NT2/D1 (cell line): ENCODE results near the gene ELOVL7.
"Not testable (repeated sequence)": the region's sequence is repeated elsewhere in the genome, so short reads cannot be mapped to it uniquely, and the experiment has no call there.

Source experiments
- DNase-seq: peaks from one replicate; pipeline ENCODE4 v3.0.0-alpha.2; 2011; ENCODE audit warnings: low read depth, low spot score
- H3K27me3 ChIP-seq: 2 replicates; pipeline ENCODE4 v1.6.0; 2011; ENCODE audit warnings: mild to moderate bottlenecking; ENCODE audit not compliant: insufficient read length, insufficient read depth
- H3K36me3 ChIP-seq: 2 replicates; pipeline ENCODE4 v1.6.1; 2011; ENCODE audit warnings: mild to moderate bottlenecking, low read length, mixed read lengths; ENCODE audit not compliant: insufficient read depth, insufficient read length
- H3K4me1 ChIP-seq: 2 replicates; pipeline ENCODE4 v1.5.1; 2011; ENCODE audit not compliant: insufficient read depth, insufficient read length
- H3K4me3 ChIP-seq: 2 replicates; pipeline ENCODE4 v1.5.1; 2011; ENCODE audit warnings: low read depth; ENCODE audit not compliant: insufficient read length
- H3K9ac ChIP-seq: 2 replicates; pipeline ENCODE4 v1.6.0; 2011; ENCODE audit warnings: low read depth; ENCODE audit not compliant: insufficient read length
- H3K9me3 ChIP-seq: 2 replicates; pipeline ENCODE4 v1.5.1; 2011; ENCODE audit warnings: mild to moderate bottlenecking, low read length; ENCODE audit not compliant: insufficient read depth
- SUZ12 ChIP-seq: IDR thresholded peaks from 2 replicates; pipeline ENCODE4 v1.6.1; 2011; ENCODE audit not compliant: insufficient read length, insufficient read depth; ENCODE audit errors: extremely low read depth
- YY1 ChIP-seq: IDR thresholded peaks from 2 replicates; pipeline ENCODE4 v1.6.1; 2011; ENCODE audit not compliant: insufficient read length, insufficient read depth
- ZNF274 ChIP-seq: IDR thresholded peaks from 2 replicates; pipeline ENCODE4 v1.6.1; 2011; ENCODE audit warnings: mild to moderate bottlenecking, low read depth, low read length

Gene ELOVL7

GRCh38 chr5:60754495-60754894, 89.6 kb downstream of the ELOVL7 start:
- Histone ChIP-seq H3K4me1 (no peaks in the 10 kb centered on the region), H3K9me3 (no peaks in the 10 kb centered on the region), H3K9ac (no peak overlapping the region), H3K36me3 (no peaks in the 10 kb centered on the region), H3K27me3 (no peaks in the 10 kb centered on the region), H3K4me3 (no peak overlapping the region)
- no peak for TF ChIP-seq ZNF274
- no peak for DNase-seq

- no peak overlapping the region for H3K9ac ChIP-seq
- H3K27me3 ChIP-seq = no peaks in the 10 kb centered on the region
- no peak for TF ChIP-seq YY1
- TF ChIP-seq SUZ12 = no peak
- no peak for TF ChIP-seq ZNF274
- no peak for DNase-seq
- H3K4me1 ChIP-seq = no peaks in the 10 kb centered on the region
- H3K36me3 ChIP-seq = no peaks in the 10 kb centered on the region
- H3K9me3 ChIP-seq = no peaks in the 10 kb centered on the region
- H3K4me3 ChIP-seq = no peak overlapping the region
Observed at GRCh38 chr5:60744682-60745081, 99.4 kb downstream of the ELOVL7 start.

GRCh38 chr5:60743511-60744314, 100.4 kb downstream of the ELOVL7 start:
- no peak overlapping the region for H3K9ac ChIP-seq
- TF ChIP-seq YY1 (no peak), ZNF274 (no peak), SUZ12 (no peak)
- no peak for DNase-seq
- H3K27me3 ChIP-seq = no peaks in the 10 kb centered on the region
- H3K9me3 ChIP-seq = no peaks in the 10 kb centered on the region
- no peaks in the 10 kb centered on the region for H3K36me3 ChIP-seq
- H3K4me1 ChIP-seq = no peaks in the 10 kb centered on the region
- H3K4me3 ChIP-seq = no peak overlapping the region

GRCh38 chr5:60740322-60740721, 103.7 kb downstream of the ELOVL7 start:
- no peaks in the 10 kb centered on the region for H3K36me3 ChIP-seq
- no peak for DNase-seq
- H3K4me1 ChIP-seq = no peaks in the 10 kb centered on the region
- no peaks in the 10 kb centered on the region for H3K27me3 ChIP-seq
- no peaks in the 10 kb centered on the region for H3K9me3 ChIP-seq
- H3K9ac ChIP-seq = no peak overlapping the region
- TF ChIP-seq SUZ12 = no peak
- TF ChIP-seq YY1 = no peak
- TF ChIP-seq ZNF274 = no peak
- no peak overlapping the region for H3K4me3 ChIP-seq

GRCh38 chr5:60738933-60739332, 105.1 kb downstream of the ELOVL7 start:
- no peak for DNase-seq
- H3K4me1 ChIP-seq = no peaks in the 10 kb centered on the region
- TF ChIP-seq YY1 = no peak
- TF ChIP-seq ZNF274 = no peak
- no peak for TF ChIP-seq SUZ12

GRCh38 chr5:60738461-60738860, 105.6 kb downstream of the ELOVL7 start:
- H3K9me3 ChIP-seq = no peaks in the 10 kb centered on the region
- no peaks in the 10 kb centered on the region for H3K27me3 ChIP-seq
- H3K9ac ChIP-seq = no peak overlapping the region

More at GRCh38 chr5:60738933-60739332, 105.1 kb downstream of the ELOVL7 start:
- H3K9ac ChIP-seq = no peak overlapping the region
- no peaks in the 10 kb centered on the region for H3K9me3 ChIP-seq
- no peaks in the 10 kb centered on the region for H3K27me3 ChIP-seq
- no peaks in the 10 kb centered on the region for H3K36me3 ChIP-seq
- no peak overlapping the region for H3K4me3 ChIP-seq

GRCh38 chr5:60730858-60731257, 113.2 kb downstream of the ELOVL7 start:
- H3K9me3 ChIP-seq, H3K9ac ChIP-seq, H3K36me3 ChIP-seq, H3K4me1 ChIP-seq, H3K27me3 ChIP-seq, DNase-seq, H3K4me3 ChIP-seq: not testable (repeated sequence)

More at GRCh38 chr5:60738461-60738860, 105.6 kb downstream of the ELOVL7 start:
- Histone ChIP-seq H3K4me3 (no peak overlapping the region), H3K36me3 (no peaks in the 10 kb centered on the region), H3K4me1 (no peaks in the 10 kb centered on the region)
- no peak for DNase-seq
- TF ChIP-seq SUZ12 (no peak), YY1 (no peak), ZNF274 (no peak)
